Stimulated activated CD8-positive, alpha-beta memory T cell treated with anti-CD3 and anti-CD28 coated beads, Interleukin-4, amount 100 ng/mL, for 24 hours (primary cell): ENCODE data around the gene RPS15A.
"Not testable (repeated sequence)": the region's sequence is repeated elsewhere in the genome, so short reads cannot be mapped to it uniquely, and the experiment has no call there.

Source experiments
- DNase-seq: peaks from one replicate; pipeline ENCODE4 v3.0.0-alpha.2; 2020; ENCODE audit warnings: low read depth

Gene RPS15A

DNA sequence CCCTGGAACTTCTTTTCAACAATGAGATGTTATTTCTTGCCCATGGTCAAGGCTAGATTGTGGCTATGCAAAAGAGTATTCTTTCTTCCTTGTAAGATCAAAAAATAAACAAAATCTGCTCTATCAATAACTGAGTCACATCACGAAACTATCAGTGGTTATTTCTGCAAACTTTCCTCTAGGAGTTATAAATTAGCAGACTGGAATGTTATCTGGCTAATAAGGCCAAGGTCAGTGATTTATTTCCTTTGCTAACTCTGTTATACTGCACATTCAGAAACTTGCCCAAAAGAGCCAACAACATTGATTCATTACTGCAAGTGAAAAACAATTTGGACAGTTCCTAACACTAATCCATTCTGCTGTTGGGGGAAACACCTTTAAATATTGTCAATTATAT, 6.2 kb upstream of the RPS15A start:
- no peak for DNase-seq

DNA sequence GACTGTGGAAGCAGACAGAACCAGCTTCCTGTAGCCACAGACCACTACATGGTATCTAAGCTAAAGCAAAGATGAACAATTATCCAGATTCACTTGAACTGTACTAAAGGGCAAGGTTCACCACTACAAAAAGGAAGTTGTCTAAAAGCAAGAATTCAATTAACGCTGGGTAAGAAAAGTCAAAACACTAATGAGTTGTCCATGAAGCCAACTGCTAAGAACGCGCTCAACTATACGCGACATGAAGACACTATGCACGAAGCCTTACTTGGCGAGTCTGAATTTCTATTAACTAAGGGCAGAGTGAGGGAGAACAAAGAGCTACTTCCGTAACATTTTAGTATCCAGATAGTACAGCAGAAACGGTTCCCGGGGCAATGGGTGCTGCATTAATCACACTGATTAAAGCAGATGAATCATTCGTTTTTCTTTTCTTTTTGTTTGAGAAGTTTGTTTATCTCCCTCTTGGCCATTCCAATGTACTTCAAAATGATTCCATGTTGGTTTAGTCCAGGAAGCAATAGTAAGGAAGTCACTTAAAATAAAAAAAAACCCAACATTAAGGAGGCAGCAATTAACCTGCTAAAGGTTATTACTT, 2.8 kb upstream of the RPS15A start:
- no peak for DNase-seq

DNA sequence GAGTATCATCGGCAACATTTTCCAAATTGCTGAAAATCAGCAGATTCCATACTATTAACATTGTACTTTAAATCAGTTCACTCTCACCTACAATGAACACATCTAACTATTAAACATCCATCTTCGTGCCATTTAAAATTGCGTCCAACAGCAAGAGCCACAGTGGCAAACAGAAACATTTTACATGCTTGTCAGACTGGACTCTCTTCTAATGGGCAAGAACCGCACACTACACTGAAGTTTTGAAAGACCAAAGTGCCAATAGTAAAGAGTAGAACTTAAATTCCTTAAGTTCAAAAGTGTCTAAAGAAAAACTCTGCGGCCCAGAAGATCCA, 652 bp downstream of the RPS15A start:
- DNase-seq, result no peak

DNA sequence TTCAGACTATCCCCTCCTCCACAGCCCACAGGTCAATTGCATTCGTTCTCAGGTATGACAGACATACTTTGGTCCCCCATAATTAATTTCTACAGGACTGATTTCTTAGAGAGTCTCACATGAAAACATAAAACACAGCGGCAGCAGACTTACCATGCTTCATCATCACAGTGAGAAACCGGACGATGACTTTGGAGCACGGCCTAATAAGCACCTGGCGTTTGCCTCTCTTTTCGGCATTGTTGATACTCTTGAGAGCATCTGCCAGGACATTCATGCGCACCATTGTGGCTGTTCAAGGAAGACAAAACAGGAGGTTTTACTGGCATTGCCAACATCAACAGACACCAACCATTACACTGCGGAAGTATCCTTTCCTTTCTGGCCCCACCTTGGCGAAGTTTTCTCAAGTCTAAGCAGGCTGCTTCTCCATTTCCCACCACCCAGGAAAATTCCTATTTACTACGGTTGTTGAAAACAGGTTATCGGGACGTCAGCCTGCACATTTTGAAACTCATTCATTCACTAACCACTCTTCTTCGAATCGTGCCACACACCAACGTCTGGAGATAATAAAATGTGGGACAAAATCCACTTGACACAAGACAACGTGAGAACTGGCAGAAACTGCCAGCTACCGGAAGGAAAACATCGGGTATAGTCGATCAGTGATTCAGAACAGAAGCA, 1.2 kb downstream of the RPS15A start:
- no peak for DNase-seq

DNA sequence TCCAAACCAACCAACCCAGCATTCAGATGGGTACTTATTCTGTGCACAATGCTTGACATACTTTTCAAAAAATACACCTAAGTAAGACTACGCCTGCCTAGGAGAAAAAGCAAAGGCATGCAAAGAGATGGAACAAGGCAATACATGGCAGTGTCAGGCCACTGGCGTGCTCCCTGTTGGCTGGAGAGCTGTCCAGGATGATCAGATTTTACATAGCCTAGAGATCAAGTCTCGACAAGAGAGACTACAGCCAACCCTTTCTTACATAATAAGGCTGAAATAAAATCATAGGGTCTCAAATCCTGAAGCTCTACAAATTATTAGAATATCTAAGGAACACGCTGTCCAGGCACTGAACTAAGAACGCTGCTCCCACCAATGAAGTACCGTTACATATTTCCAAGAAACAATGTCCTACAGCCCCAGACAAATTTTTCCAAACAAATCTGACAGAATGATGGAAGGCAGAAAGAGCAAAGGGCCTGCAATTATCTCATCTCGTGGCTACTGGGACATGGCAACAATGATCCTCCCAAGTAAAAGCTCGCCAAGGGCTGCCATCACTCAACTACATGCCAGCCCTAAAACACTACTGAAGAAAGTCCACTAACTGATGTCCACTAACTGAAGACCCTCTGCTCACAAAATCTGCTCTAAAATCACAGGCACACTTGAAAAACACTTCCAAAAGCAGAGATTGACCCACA, 5.1 kb downstream of the RPS15A start:
- no peak for DNase-seq

DNA sequence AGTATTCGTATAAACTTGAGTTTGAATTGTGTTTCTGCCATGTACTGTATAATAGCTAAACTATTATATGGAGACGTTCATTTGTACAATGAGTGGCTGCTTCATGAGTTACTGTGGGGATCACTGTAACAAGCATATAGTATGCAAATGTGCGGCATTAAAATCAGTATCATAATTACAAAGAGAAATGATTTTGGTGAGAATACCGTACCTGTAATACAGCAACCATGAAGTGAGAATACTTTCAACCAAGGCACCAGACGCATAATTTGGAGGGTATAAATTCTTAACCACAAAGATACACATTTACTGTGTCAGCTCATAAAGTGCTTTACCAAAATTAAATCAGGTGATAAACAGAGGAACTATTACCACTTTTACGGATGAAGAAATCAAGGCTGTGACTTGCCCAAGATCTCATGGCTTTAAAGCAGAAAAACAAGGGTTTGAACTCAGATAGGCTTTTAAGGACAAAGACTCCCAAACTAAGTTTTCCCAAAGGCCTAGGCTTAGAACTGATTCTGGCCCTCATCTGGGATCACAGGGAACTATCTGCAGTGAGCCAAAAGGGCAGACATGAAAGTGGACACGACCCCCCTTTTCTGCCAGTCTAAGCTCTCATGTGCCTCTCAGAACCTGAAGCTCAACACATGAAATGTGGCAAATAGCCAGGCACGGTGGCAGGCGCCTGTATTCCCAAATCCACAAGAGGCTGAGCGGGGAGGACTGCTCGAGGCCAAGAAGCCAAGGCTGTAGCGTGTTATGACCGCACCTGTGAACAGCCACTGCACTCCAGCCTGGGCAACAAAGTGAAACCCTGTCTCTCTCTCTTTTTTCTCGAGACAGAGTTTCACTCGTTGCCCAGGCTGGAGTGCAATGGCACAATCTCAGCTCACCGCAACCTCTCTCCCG, 6.4 kb downstream of the RPS15A start:
- DNase-seq, result no peak

DNA sequence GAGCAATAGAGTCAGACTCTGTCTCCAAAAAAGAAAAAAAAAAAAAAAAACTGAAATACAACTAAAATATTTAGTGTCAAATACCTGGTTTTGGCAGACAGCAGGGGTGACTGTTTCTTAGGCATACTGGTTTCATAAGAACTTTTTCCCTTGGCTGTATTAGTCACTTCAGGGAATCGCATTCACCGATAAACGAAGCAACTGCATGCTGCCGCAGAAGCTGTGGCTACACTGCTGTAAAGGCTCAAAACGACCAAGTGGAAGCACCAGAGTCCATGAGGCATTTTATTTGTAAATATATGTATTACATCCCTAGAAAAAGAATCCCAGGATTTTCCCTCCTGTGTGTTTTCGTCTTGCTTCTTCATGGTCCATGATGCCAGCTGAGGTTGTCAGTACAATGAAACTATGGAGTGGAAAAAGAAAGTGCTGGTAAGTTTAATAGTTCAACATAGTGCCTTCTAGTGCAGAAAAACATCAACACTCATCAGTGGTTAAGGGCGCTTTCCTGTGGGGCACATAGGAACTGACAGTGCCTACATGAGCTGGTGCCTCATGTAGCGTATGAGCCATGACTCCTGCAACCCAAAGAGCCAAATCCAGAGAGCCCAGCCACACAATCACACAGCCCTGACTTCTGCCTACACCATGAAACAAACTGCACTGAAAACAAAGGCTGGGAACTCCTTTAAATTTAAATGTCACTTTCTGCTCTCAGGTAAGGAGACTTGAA, 7.3 kb downstream of the RPS15A start:
- no peak for DNase-seq

DNA sequence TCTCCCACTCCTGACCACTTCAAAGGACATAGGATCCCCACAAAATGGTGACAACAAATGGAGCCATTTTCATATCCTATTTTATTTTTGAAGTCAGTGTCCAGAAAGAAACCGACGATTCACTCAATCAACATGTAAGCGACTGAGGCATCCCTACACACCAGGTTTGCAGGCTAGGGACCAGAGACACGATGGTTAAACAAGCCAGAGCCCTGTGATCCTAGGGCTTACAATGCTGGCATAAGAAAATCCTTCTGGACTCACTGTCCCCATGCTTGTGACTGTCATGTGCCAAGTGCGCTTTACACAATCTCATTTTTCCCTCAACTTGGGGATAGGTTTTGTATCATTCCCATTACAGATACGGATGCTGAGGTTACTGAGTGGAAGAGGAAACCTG, 8.9 kb downstream of the RPS15A start:
- DNase-seq, result not testable (repeated sequence)

DNA sequence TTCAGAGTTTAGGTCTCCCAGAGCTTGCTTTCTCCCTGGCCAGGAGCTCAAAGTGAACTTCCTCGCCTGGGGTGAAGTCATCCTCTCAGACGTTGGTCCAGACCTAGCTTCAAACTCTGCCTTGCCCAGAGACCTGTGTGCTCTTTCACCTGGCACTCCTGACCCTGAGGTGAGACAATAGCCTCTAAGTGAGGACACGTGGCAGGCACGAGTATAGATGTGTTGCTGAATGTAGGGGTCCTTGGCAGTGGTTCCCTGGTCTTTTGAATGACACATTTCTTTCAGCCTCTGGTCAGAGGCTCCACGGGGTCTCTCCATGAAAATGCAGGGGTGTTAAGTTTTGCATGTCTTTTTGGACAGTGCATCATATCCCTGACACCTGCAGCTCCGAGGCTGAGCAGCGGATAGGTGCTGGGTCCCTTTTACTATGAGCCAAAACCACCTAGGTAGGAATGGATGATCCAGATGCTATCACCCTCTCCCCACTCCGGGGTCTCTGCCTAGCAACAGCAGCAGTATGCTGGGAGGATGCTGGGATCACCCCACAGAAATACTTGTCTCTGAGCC, 9.6 kb downstream of the RPS15A start:
- DNase-seq, result not testable (repeated sequence)

DNA sequence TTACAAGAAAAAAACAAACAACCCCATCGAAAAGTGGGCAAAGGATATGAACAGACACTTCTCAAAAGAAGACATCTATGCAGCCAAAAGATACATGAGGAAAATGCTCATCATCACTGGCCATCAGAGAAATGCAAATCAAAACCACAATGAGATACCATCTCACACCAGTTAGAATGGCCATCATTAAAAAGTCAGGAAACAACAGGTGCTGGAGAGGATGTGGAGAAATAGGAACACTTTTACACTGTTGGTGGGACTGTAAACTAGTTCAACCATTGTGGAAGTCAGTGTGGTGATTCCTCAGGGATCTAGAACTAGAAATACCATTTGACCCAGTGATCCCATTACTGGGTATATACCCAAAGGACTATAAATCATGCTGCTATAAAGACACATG, 12.5 kb downstream of the RPS15A start:
- not testable (repeated sequence) for DNase-seq

DNA sequence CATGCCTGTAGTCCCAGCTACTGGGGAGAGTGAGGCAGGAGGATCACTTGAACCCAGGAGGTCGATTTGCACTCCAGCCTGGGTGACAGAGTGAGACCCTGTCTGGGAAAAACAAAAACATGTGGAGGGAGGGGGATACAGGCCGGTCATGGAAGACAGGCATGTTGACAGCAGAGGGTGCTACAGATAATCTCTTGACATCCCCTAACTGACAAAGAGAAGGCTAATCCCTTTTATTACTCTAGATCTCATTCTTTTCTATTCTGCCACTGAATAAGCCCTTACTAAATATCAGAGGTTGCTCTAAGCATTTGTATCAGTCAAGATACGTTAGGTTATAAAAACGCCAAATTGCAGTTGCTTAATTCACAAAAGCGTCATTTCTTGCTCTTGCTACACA, 13.8 kb downstream of the RPS15A start:
- DNase-seq, result not testable (repeated sequence)

DNA sequence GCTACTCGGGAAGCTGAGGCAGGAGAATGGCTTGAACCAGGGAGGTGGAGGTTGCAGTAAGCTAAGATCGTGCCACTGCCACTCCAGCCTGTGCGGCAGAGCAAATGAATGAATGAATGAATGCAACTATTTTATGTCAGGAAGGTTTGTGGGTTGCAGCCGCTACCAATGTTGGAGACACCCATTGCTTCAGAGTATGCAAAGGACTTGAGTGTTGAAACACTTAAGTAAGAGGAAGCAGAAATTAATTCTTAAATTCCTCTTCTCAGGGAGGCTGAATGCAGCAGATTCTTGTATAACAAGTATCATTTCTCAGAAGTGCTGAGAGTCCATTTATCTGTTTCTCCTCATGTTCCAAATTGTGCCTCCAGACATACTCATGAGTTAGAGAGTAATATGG, 15.5 kb downstream of the RPS15A start:
- not testable (repeated sequence) for DNase-seq

DNA sequence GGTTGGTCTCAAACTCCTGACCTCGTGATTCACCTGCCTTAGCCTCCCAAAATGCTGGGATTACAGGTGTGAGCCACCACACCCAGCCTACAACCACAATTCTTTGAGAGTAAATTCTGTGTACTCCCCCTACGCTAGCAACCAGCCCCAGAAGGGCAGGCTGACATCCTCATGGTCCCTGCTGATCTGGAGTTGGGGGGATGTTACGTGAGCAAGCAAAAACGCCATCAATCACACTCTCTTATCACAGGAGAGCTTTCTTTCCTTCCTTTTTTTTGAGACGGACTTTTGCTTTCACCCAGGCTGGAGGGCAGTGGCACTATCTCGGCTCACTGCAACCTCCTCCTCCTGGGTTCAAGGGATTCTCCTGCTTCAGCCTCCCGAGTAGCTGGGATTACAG, 18.0 kb downstream of the RPS15A start:
- not testable (repeated sequence) for DNase-seq

DNA sequence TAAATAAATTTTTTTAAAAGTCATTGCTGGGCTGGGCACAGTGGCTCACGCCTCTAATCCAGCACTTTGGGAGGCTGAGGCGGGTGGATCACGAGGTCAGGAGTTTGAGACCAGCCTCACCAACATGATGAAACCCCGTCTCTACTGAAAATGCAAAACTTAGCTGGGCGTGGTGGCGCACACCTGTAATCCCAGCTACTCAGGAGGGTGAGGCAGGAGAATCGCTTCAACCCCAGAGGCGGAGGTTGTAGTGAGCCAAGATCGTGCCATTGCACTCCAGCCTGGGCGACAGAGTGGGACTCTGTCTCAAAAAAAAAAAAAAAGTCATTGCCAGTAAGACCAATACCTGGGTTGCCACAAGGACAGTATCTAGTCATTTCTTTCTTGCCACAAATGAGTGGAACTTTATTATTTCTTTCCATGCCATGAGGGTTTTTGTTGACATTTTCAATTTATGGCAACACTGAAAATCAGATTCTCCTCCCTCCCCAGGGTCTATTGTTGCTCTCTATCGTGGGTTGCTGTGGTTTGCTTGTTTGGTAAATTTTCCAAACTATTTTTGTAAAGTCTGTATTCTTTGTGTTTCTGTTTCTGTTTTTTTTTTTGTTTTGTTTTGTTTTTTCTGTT, 19.7 kb downstream of the RPS15A start:
- DNase-seq, result not testable (repeated sequence)

DNA sequence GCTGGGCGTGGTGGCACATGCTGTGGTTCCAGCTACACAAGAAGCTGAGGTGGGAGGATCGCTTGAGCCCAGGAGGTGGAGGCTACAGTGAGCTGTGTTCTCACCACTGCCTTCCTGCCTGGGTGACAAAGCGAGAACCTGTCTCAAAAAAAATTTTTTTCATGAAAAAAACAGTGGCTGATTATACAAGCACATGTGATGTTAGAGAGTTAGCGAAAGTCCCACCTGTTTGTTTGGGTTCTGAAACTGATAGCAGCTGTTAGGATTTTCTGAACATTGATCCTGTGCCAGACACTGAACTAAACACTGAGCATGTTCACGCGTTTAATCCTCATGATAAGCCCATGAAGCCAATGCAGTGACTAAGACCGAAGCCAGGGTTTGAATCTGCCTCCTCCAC, 22.9 kb downstream of the RPS15A start:
- not testable (repeated sequence) for DNase-seq

DNA sequence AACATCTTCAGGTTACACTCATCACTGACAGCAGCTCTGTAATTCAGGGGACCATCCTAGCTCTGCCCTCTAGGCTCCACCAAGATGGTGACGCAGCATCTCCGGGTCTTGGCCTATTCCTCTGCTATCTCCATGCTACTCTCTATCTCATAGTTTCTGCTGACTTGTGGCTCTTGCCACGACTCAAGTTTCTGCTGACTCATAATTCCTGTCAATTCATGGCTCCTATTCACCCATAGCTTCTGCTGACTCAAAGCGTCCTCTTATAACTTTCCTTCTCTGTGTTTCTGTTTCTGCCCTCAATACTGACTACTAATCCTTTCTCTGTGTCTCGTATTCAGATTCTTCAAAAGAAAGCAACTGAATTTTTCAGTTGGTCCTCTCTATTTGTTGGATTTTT, 27.4 kb downstream of the RPS15A start:
- DNase-seq, result not testable (repeated sequence)

DNA sequence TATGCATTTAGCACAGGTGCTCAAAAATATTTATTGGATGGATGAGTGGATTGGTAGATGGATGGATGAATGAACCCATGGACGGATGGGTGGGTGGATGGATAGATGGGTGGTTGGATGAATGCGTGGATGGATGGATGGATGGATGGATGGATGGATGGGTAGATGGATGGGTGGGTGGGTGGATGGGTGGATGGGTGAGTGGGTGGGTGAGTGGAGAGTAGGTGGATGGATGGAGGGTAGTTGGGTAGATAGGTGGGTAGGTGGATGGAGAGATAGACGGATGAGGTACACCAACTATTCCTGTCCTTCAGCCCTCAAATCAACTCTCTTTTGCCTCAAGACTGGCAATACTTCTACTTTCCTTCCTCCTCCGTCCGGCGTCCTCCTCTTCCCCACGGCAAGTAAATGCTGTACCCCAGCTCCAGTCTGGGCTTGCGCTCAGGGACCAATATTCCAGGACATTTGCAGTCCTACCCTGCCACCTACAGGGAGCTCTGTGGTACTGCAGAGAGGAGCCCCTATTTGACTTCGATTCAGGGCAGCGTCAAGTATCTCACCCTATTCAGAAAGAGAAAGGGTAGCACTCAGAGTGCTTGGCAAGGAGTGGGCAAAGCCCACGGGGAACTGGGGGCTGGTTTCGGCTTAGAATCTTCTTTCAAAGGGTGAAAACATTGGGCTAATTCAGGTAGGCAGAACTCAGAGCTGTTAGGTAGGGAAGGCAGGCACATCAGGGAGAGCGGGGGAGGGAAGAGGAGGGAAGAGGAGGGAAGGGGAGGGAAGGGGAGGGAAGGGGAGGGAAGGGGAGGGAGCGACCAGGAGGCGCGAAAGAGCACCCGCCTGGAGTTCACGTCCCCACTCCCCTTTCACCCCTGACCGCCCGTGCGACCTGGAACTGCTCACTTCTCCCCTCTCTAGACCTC, 30.3 kb downstream of the RPS15A start:
- peak; percentile 11 for DNase-seq

DNA sequence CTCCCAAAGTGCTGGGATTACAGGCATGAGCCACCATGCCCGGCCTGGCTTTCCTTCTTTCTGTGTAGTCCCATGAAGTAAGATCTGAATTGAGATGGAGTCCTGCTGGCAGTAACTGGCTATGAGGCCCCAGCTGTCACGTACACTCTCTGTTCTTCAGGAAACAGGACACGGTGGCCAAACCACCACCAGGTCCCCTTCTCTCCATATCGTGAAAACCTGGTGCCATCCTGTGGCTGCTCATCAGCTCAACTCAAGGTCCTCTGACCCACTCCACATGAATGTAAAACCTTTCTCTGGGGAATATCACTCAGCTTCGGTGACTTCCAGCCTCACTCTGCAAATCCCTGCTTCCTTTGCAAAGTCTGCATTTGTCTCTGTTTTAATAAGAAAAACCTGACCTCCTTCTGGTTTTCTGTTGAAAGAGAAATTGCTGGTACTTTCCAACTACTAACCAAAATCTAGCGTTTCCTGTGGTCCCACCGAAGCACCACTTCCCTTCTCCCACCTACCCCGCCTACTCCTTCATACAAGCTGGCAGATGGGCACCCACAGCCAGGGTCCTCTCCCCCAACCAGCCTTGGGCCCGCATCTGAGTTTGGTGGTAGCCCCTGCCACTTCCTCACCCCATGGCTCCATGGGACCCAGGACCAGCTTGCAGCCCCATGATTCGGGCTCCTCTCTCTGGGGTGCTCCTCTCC, 32.0 kb downstream of the RPS15A start:
- not testable (repeated sequence) for DNase-seq

DNA sequence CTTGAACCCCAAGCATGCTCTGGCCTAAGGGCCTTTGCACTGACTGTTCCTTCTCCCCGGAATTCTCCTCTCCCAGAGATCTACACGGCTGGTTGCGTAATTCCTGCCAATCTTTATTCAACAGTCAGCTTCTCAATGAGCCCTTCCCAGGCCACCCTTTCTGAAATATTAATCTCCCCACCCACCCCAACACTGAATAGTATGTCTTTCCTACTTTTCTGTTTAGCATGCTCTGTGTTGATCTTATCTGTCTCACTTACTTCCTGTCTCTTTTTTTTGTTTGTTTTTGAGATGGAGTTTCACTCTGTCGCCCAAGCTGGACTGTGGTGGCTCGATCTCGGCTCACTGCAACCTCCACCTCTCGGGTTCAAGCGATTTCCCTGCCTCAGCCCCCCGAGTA, 33.5 kb downstream of the RPS15A start:
- DNase-seq, result not testable (repeated sequence)
